HG03575 (cell line): ENCODE data around the gene TBC1D3.
"Not testable (repeated sequence)": the region's sequence is repeated elsewhere in the genome, so short reads cannot be mapped to it uniquely, and the experiment has no call there.

Experiments
- ATAC-seq: cut with Tn5 transposase; IDR thresholded peaks from one replicate; pipeline ENCODE4 v1.9.1; 2021; ENCODE audit not compliant: unreplicated experiment, insufficient number of reproducible peaks, low FRiP score; ENCODE audit errors: extremely low read depth

TBC1D3 gene

GRCh38 chr17:38192455-38192854 lies at the start of gene TBC1D3:
Gene TBC1D3 (minus strand): TSS chr17:38192555. CDS start chr17:38191029, 1,526 bp downstream.
- not testable (repeated sequence) for ATAC-seq

GRCh38 chr17:38232790-38233189 lies 40.4 kb upstream of the TBC1D3 start:
- ATAC-seq = not testable (repeated sequence)

GRCh38 chr17:38225844-38226495 lies 33.6 kb upstream of the TBC1D3 start:
- not testable (repeated sequence) for ATAC-seq

- ATAC-seq = not testable (repeated sequence)
Measured at GRCh38 chr17:38220867-38221266, 28.5 kb upstream of the TBC1D3 start.

- ATAC-seq = not testable (repeated sequence)
Measured at GRCh38 chr17:38200271-38200670, 7.9 kb upstream of the TBC1D3 start.

- ATAC-seq = not testable (repeated sequence)
Measured at GRCh38 chr17:38134860-38135259, 57.5 kb downstream of the TBC1D3 start.
